ENCODE measurements around the gene SSBP3. TPM values are rescaled to one million over a fixed set of nuclear protein-coding genes. Genes with fewer than 3 reads are reported as not detected.

SSBP3 gene
- total RNA-seq, 2 donors from 2014 or later: 41.8 to 56.1 TPM

DNA sequence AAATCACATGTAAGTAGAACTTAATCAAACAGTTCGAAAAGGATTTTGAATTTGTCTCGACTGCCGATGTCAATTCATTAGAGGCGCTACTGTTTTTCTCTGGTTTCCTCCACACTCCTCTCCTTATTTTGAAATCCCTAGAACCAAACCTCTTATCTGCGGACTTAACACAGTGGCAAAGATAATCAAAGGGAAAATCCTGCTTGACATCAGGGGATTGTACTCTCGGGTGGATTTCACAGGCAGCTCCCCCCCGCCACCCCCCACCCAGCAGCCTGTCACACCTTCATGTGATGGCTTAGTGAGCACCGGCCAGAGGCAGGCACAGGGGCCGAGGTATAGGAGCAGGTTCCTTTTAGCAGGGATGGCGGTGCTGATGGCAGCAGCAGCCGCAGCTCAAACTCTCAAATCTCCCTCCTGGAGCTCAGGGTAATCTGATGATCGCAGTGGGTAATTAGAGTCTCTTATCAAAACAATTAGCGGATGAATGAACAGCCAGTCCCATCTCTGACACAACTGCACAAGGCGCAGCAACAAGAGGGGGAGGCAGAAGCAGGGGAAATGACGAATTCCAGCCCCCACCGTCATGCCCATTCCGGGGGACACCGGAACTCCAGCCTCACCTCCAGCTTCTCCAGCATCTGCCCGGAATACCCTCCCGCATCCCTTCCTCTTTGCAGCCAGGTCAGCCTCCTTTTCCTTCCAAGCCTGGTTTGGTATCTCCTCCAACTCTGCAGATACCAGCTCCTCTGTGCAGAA, 80.3 kb downstream of the SSBP3 start:
- intact Hi-C loops (cut with DNase I): no loop called here
- DNase-seq (ENCODE audit: low spot score): no peak

DNA sequence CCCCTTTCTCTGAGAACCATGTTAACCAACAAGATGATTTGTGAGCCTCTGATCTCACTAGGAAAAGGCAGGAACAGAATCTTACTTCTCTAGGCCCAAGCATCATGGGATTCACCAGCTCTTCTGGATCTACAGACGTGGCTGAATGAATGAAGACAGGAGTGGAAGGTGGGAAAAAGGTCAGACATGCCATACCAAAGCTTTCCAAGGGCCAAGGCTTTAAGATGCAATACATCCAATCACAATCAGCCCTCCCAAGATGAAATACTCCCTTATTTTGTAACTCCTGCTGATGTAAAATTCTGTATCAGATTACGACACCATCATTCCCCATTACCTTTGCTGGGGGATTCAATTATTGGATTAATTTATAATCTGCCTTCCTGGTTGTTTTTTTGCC, 80.9 kb downstream of the SSBP3 start:
- DNase-seq (ENCODE audit: low spot score): no peak
- intact Hi-C loops (cut with DNase I): no loop called here

DNA sequence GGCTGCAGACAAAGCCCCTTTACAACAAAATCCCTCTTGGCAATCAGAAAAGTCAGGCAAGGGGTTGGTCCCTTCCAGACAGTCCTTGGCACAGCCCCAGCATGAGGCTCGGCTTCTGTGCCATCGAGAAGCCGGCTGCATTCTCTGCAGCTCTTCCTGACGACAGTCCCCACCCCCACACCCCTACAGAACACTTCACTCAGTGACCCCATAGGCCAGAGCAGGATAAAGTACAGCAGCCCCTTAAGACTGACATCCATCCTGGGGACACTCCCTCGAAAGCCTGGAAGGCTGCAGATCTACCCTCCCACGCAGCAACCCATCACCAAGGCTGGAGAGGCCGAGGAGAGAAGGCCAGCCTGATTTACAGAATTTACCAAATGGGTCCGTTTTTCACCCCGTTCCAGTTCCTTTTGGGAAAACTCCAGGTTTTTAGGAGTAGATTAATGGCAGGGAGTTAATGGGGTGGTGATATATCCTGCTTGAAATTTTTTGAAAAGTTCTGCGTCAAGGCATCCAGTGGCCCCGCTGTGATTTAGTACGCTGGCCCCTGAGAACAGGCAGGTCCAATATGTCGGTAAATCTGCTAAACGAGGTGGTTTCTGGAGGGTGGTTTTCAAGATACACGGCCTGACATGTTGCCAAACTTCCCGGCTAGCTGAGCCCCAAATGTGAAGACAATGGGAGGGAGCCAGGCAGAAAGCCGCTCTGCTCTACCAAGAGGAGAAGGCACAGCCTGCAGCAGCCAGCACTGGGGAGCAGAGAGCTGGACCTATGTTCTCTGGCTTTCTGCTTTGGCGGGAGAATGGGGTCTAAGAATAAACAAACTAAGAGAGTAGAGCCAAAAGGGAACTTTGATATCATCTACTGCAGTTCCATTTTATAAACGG, 81.7 kb downstream of the SSBP3 start:
- DNase-seq (ENCODE audit: low spot score): no peak
- intact Hi-C loops (cut with DNase I): no loop called here

DNA sequence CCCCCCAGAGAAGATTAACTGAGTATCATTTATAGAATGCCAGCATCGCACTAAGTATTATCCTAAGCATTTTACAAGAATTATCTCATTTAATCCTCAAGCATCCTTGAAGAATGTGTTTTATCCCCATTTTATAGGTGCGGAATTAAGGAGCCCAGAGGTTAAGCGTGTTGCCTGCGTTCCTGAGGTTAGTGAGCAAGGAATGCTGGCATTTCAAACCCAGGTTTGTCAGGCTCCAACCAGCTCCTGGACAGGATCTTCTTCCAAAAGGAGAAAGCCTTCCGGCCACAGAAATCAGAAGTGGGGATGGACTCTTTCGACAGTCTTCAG, 82.3 kb downstream of the SSBP3 start:
- intact Hi-C loops (cut with DNase I): no loop called here
- DNase-seq (ENCODE audit: low spot score): no peak

DNA sequence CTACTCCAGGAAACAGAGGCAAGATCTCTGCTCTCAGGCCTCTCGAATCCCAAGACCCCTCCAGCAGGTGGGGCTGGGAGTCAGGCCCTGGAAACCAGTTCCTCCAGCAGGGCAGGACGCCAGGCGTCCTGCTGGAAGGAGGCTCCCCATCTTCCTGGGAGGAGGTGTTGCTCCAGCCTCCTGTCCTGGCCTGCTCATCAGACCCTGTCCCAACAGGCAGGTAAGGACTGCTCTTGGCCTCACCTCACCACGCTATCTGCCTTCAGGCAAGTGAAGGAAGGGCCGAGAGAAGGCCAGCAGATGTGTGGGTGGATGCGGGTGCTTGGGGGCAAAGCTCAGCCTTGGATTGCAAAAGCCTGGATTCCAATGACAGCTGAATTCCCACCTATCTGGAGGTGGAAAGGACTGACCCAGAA, 82.9 kb downstream of the SSBP3 start:
- DNase-seq (ENCODE audit: low spot score): no peak
- intact Hi-C loops (cut with DNase I): no loop called here

DNA sequence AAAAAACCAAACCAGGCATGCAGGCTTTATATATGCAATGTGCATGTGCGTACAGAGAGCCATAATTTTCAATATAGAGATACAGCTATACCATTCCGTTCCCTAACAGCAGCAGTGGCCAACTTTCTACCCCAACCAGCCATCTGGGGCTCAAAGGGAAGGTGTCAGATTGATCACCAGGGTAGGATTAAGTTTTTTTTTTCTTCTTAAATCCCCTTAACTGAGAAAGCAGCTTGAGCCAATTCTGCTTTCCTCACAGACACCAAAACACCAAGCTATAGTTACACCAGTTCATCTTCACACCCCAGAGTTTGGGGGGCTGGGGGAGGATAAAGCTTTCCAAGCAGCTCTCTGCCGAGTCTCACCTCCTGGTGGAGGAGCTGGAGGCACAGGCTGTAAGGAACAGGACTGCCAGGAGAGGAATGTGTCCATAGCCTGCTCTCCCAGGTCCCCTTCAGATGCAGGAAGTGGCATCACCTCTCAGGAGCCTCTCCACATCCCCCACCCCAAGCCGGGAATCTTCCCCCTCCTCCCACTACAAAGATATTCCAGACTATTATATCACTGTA, 87.9 kb downstream of the SSBP3 start:
- DNase-seq (ENCODE audit: low spot score): no peak
- intact Hi-C loops (cut with DNase I): no loop called here

DNA sequence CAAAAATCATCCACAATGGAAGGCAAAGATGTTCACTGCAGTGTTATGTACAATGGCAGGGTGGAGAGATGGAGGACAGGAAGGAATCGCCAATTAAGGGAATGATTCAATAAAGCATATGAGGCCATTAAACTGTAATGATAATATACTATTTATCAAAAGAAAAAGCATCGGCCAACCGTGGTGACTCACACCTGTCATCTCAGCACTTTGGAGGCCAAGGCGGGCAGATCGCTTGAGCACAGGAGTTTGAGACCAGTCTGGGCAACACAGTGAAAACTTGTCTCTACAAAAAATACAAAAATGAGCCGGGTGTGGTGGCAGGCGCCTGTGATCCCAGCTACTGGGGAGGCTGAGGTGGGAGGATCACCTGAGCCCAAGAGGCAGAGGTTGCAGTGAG, 89.1 kb downstream of the SSBP3 start:
- intact Hi-C loops (cut with DNase I): no loop called here

DNA sequence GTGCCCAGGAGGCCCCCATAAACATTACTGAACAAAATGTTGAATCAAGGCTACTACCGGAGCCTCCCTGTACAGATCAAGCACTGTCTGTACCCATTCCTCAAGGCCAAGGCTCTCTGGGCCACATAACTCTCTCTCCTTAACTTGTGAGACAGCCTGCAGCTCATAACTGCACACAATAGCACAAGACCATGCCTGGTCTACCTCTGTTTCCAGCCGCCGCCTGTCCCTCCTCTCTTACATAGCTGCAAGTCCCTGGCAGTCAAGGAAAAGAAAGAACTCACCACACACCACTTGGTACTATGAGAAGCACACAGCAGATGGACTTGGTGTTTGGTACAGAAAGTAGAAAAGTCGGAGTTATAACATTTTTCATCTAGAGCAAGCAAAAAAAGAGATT, 91.1 kb downstream of the SSBP3 start:
- intact Hi-C loops (cut with DNase I): no loop called here
- no peak for DNase-seq (ENCODE audit: low spot score)

More for the DNA sequence above, 89.1 kb downstream of the SSBP3 start:
- no peak for DNase-seq (ENCODE audit: low spot score)

DNA sequence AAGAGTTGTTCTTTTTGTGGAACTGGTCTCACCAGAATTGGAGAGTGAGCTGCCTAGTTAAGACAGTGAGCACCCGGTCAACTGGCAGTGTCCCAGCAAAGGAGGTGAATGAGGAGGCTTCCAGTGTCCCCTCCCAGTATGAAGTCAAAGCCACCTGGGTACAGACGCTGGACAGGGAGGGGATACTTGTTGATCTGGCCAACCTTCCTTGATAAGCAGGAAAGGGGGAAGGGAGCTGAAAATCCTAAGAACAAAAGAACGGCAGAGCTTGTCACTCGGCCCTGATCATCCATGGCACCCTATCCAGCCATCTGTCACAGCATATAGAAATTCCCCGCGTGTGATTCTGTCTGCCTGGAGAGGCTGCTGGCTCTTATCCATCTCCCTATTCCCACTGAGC, 91.5 kb downstream of the SSBP3 start:
- DNase-seq (ENCODE audit: low spot score): no peak
- intact Hi-C loops (cut with DNase I): no loop called here

DNA sequence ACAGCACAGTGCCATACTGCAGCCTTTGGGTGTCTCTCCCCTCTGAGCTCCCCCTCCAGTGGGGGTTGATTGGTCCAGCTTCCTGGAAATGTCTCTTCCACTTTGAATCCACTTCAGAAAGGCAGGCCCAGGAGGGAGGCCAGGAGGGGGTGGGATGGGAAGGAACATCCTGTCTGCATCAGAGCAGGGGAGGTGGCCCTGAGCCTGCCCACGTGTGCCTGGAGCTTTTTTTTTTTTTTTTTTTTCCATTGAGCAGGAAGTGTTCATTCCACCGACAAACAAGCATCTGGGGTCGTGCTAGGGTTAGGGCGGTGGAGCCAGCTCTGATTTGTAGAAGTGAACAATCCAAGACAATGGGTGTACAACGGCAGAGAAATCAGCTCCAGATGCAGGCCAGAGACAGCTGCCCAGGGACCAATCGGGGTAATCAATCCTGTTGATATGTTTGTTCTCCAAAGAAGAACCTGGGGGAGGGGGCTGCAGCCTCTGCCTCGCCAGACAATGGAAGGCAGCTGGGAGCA, 93.3 kb downstream of the SSBP3 start:
- DNase-seq (ENCODE audit: low spot score): no peak
- intact Hi-C loops (cut with DNase I): no loop called here

DNA sequence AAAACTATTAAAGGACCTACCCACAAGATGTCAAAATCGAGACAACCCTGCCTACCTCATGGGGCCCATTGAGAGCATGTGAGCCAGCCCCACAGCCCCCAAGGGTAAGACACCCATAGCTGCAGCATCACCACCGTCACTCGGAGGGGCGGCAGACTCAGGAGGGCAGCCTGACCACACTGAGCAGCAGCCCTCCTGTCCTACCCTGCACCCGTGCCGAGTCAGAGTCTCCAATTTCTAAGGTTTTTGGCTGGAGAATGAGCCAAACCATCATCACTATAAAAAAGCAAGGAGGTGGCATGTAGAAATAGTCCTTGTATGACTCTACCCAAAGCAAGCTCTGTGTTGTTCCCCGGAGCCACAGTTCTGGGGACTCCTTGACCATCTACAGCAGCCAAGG, 94.7 kb downstream of the SSBP3 start:
- DNase-seq (ENCODE audit: low spot score): no peak
- intact Hi-C loops (cut with DNase I): no loop called here

DNA sequence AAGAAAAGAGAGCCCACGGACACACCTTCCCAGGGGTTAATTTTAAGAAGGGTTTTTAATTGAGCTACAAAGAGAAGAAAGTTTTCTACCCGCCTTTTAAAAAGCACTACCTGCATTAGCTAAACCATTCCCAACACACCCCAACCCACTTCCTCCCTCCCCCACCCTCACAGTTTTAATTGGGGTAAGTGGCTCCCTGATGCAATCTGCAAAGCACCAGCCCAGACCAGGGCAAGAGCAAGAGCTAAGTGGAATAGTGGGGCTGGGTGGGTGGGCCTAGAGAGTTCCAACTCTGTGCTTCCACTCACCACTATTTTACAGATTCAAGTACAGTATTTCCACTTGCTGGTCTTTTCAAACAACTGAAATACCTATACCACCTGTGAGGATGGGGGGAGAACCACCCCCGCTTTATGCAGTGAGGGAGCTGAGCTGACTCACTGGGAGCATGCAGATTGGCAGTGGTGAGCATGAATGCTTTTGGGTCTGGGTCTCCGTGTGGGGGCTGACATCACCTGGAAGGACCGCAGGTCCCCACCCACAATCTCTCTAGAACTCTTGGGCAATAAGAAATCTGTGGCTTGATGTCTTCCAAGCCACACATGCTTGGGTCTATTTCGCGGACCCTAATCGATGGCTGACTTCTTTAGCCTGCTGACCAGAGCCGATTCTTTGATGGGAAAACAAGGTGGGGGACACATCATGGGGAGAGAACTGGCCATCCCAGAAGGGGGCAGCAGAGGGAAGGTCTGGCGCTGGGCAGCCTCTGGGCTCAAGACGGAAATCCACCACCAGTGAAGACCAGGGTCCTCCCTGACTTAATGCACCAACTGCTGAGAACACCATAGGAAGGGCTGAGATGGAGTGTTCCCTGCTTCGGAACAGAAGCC, 95.5 kb downstream of the SSBP3 start:
- intact Hi-C loops (cut with DNase I): no loop called here
- no peak for DNase-seq (ENCODE audit: low spot score)

DNA sequence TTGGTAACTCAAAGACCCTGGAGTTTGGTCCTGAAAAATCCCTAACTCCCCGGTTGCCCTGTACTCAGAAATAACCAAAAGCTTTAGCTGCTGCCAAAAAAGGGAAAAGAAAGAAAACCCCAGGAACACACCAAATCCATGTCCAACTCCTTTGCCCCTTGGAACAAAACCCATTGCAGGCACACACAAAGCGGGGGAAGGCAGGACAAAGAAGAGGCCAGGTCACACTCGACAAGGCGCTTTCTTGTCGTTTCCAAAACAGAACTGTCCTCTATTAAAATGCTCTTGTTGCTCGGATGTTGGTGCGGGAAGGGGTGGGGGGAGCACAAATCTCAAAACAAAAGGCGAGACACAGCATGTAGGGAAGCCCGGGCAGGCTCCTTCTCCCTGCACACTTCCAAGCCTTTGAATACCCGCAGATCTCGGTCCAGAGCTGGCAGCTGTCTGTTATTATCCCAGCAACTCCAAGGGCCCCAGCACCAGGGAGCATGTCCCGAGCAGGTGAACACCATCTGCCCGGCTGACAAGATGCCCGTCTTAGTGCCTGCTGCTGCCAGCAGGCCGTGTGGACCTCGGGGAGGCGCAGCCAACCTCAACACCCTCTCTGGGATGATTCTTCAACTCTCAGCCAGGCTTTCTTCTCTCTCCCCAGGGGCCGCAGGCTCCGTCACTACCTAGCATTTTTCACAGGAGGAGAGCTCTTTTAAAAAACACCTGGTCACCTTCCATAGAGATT, 96.4 kb downstream of the SSBP3 start:
- intact Hi-C loops (cut with DNase I): no loop called here
- DNase-seq (ENCODE audit: low spot score): no peak

DNA sequence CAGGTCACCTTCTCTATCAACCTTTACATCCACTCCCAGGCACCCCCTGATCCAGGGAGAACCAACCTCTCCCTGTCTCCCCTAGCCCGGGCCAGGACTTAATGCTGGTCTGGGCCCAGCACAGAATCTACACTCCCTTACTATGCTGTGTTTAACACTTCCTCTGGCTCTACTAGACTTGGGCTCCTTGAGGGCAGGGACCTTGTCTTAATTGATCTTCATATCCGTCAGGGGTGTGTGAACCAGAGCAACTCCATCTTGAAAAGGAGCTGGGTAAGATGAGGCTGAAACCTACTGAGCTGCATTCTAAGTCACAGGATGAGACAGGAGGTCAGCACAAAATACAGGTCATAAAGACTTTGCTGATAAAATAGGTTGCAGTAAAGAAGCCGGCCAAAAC, 98.9 kb downstream of the SSBP3 start:
- intact Hi-C loops (cut with DNase I): no loop called here

DNA sequence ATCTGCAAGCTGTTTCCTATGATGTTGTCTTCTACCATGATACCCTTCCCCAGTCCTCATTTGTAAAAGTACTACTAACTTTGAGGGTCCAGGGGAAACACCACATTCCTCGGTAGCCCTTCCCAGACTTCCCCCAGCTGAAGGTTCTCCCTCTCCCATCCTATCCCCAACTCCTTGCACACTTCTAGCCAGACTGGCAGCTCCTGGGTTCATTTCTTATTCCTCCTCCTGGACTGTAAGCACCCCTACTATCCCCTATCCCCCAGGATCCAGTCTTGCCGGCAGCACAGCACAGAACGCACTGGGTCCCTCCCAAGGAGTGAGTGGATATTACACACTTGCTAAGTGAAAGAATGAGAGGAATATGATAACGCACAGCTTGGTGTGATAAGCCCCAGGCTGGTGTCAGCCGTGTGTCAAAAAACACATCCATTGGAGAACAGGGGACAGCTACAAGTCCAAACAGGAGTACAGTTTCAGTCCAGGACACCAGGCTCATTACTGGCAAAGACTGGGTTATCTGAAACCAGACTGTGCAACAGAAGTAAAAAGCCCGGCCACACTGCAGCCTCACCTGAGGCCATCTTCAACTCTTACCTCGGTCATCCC, 100.2 kb downstream of the SSBP3 start:
- intact Hi-C loops (cut with DNase I): no loop called here
- DNase-seq (ENCODE audit: low spot score): no peak

More for the DNA sequence above, 98.9 kb downstream of the SSBP3 start:
- no peak for DNase-seq (ENCODE audit: low spot score)

DNA sequence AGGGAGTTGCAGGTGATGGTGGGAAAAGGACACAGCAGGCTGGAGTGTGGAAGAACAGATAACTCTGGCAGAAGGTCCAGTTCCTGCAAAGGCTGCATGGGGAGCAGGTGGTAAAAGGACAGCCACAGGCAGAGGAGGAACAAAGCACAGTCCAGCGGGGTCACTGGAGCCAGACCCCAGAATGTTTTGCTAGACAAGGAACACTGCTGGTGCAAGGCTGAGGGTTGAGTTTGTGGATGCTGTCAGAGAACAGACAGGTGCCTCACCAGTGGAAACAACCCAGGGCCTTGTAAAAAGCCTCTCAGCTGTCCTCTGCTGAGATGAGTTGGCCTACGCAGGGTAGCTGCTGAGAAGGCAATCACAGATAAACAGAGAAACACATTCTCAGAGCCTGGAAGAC, 101.7 kb downstream of the SSBP3 start:
- intact Hi-C loops (cut with DNase I): no loop called here

DNA sequence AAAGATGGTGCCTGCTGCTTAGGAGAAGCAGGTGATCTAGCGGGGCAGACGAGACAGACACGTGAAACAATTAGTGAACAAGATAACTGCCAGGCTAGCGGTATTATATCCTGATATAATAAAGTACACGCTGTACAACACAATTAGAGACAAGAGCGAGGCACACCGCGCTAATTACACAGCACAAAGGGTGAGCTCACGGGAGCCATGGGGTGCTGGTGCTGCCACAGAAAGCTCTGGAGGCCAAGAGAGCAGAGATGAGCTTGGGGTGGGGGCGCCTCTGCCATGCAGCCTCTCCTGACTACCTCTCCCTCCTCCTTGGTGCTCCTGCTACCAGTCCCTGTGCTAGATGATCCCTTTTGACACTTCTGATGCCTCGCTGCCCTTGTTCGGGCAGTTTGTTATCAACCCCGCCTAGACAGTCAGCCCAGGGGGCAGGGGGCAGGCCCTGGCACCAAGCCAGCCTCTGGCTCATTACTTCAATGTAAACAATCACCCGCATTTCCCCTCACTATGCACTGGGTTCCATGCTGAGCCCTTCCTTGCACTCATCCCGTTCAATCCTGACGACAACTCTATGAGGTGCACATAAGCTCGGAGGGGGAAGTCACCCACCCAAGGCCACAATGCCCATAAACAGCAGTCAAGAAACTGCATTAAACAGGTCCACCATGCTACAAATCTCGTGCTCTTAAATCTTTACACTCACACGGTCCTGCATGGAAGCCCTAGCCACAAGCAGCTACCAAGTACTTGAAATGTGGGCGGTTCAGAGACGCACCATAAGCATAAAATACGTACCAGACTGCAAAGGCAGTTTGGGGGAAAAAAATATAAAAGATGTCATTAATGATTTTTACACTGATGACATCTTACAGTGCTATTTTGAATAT, 103.0 kb downstream of the SSBP3 start:
- intact Hi-C loops (cut with DNase I): no loop called here
- no peak for DNase-seq (ENCODE audit: low spot score)

More for the DNA sequence above, 101.7 kb downstream of the SSBP3 start:
- no peak for DNase-seq (ENCODE audit: low spot score)
